ENCODE data around the gene USP49. TPM values are rescaled to one million over a fixed set of nuclear protein-coding genes. Genes with fewer than 3 reads are reported as not detected.
A peak's percentile ranks its signal among the peaks of the same experiment; 100 is the strongest.

USP49 gene
- total and polyA plus RNA-seq, 9 donors, result 2.7 to 6.4 (median 5.0) TPM

GRCh38 chr6:41783106-41783780 lies 111.9 kb downstream of the USP49 start:
- 90% methylated on average over 3 of the region's 6 CpGs for WGBS (ENCODE audit: insufficient coverage)
- H3K4me1 ChIP-seq (ENCODE audit: control insufficient read depth, insufficient read depth, low read length), result peaks cover 35% of the 10 kb centered on the region
- no peak overlapping the region for H3K27ac ChIP-seq (ENCODE audit: low read length)

GRCh38 chr6:41781366-41781730 lies 113.8 kb downstream of the USP49 start:
- peaks cover 19% of the 10 kb centered on the region for H3K36me3 ChIP-seq (ENCODE audit: control insufficient read depth, insufficient read depth, low read length)
- no peaks in the 10 kb centered on the region for H3K27me3 ChIP-seq (ENCODE audit: control insufficient read depth, insufficient read depth, low read length)
- H3K4me1 ChIP-seq (ENCODE audit: control insufficient read depth, insufficient read depth, low read length), result peaks cover 35% of the 10 kb centered on the region
- H3K9me3 ChIP-seq (replicated peaks; ENCODE audit: control insufficient read depth, low read depth, low read length), result no peaks in the 10 kb centered on the region
- H3K27ac ChIP-seq (ENCODE audit: low read length), result no peak overlapping the region
- no peak for DNase-seq
- peak overlapping the region; percentile 75 for H3K4me3 ChIP-seq (ENCODE audit: low read length)
- WGBS (ENCODE audit: insufficient coverage), result 0% methylated on average over 1 of the region's 3 CpGs

More at GRCh38 chr6:41783106-41783780, 111.9 kb downstream of the USP49 start:
- Histone ChIP-seq H3K9me3 (replicated peaks; ENCODE audit: control insufficient read depth, low read depth, low read length) (no peaks in the 10 kb centered on the region), H3K36me3 (ENCODE audit: control insufficient read depth, insufficient read depth, low read length) (peaks cover 9% of the 10 kb centered on the region), H3K27me3 (ENCODE audit: control insufficient read depth, insufficient read depth, low read length) (no peaks in the 10 kb centered on the region), H3K4me3 (ENCODE audit: low read length) (no peak overlapping the region)
- no peak for DNase-seq

- Histone ChIP-seq H3K4me1 (ENCODE audit: control insufficient read depth, insufficient read depth, low read length) (peaks cover 30% of the 10 kb centered on the region), H3K9me3 (replicated peaks; ENCODE audit: control insufficient read depth, low read depth, low read length) (no peaks in the 10 kb centered on the region), H3K27ac (ENCODE audit: low read length) (peak within 1 kb of the TSS; percentile 77), H3K36me3 (ENCODE audit: control insufficient read depth, insufficient read depth, low read length) (peaks cover 23% of the 10 kb centered on the region), H3K4me3 (ENCODE audit: low read length) (peak within 1 kb of the TSS; percentile 75), H3K27me3 (ENCODE audit: control insufficient read depth, insufficient read depth, low read length) (no peaks in the 10 kb centered on the region)
- DNase-seq, result peak; percentile 73
- under 1% methylated on average over 18 of the region's 36 CpGs for whole genome bisulfite sequencing (ENCODE audit: insufficient coverage)
Observed at GRCh38 chr6:41780551-41781365, 114.4 kb downstream of the USP49 start, which contains the start of gene PRICKLE4. Gene PRICKLE4, plus strand, starts transcription at chr6:41780782. Its CDS starts 2,692 bp downstream, at chr6:41783474.

DNA sequence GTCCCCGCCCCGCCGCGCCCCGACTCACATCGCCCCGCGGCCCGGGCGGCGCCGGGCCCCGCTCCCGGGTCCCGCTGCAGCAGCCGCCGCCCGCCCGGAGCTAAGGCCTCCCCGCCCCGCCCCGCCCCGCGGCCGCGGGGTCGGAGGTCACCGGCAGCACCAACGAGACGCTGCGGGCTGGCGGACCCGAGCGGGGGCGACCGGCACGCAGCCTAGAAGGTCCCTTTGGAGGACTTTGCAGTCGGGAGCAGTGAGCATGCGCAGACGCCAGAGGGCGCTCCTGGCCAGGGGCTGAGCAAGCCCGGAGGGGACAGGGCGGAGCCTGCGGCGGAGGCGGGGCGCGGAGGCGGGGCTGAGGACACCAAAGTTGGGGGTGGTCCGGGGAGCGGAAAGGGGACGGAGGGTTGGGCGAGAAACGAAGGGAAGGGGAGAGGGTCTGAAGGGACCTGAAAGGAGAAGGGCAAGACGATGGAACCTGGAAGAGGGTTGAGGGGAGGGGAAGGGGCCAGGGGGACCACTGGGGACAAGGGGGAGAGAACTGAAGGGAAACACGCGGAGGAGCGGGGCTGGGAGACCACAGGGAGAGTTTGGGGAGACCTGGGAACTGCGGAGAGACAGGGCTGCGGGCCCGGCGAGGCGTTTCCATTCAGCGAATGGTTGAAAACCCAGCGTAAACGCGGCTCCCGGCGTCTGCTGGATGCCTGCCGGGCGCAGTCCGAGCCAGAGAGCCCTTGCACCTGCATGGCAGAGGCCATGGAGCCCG lies 115.2 kb downstream of the USP49 start, which contains the start of gene FRS3:
Gene FRS3, minus strand, starts transcription at position 113 of the 763 bp plus-strand sequence. CDS start 2,913 bp downstream, outside the sequence.
- Histone ChIP-seq H3K36me3 (ENCODE audit: control insufficient read depth, insufficient read depth, low read length) (peaks cover 26% of the 10 kb centered on the region), H3K4me3 (ENCODE audit: low read length) (peak within 1 kb of the TSS; percentile 75), H3K9me3 (replicated peaks; ENCODE audit: control insufficient read depth, low read depth, low read length) (no peaks in the 10 kb centered on the region), H3K4me1 (ENCODE audit: control insufficient read depth, insufficient read depth, low read length) (peaks cover 22% of the 10 kb centered on the region), H3K27me3 (ENCODE audit: control insufficient read depth, insufficient read depth, low read length) (no peaks in the 10 kb centered on the region), H3K27ac (ENCODE audit: low read length) (peak within 1 kb of the TSS; percentile 77)
- under 1% methylated on average over 72 of the region's 73 CpGs for WGBS (ENCODE audit: insufficient coverage)
- DNase-seq, result peak; percentile 98

DNA sequence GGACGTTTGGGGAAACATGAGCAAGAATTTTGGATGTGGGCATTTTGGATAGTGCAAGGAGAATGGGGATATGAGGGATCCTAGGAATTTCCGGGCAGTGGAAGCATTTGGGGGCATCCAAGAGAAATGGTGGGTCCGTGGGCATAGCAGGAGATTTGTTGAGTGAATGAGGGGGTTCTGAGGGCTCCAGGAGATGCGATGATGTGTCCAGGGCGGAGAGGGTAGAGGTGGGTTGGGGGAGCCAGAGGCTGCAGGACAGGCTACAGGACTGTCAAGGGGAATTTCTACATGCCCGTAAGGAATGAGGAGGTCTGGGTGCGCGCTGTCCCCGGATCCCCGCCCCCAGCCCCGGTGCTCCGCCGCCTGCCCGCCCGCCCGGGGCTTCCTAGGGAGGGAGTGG lies 115.8 kb downstream of the USP49 start:
- Histone ChIP-seq H3K36me3 (ENCODE audit: control insufficient read depth, insufficient read depth, low read length) (peaks cover 32% of the 10 kb centered on the region), H3K27ac (ENCODE audit: low read length) (no peak overlapping the region), H3K9me3 (replicated peaks; ENCODE audit: control insufficient read depth, low read depth, low read length) (no peaks in the 10 kb centered on the region), H3K4me3 (ENCODE audit: low read length) (peak overlapping the region; percentile 66), H3K27me3 (ENCODE audit: control insufficient read depth, insufficient read depth, low read length) (no peaks in the 10 kb centered on the region), H3K4me1 (ENCODE audit: control insufficient read depth, insufficient read depth, low read length) (peaks cover 17% of the 10 kb centered on the region)
- DNase-seq, result no peak
- 2% methylated on average over 12 of the region's 16 CpGs for WGBS (ENCODE audit: insufficient coverage)

DNA sequence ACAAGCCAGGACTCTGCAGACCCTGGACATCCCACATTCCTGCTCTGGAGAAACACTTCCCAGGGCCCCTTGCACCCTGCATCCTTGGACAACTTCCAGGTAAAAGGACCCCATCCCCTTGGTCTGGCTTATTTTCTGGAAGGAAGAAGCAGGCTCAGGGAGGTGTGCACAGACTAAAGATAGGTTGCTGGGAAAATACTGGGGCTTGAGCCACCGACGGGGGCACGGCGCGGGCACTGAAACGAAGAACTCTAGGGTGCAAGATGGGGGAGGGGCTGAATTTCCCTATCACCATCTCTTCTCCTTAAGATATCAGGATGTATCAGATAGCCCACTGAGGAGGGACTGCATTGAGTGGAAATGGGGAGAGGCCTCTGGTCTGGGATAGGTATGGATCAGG lies 116.3 kb downstream of the USP49 start:
- H3K9me3 ChIP-seq (replicated peaks; ENCODE audit: control insufficient read depth, low read depth, low read length), result no peaks in the 10 kb centered on the region
- peaks cover 17% of the 10 kb centered on the region for H3K4me1 ChIP-seq (ENCODE audit: control insufficient read depth, insufficient read depth, low read length)
- H3K27me3 ChIP-seq (ENCODE audit: control insufficient read depth, insufficient read depth, low read length), result no peaks in the 10 kb centered on the region
- H3K27ac ChIP-seq (ENCODE audit: low read length), result no peak overlapping the region
- no peak for DNase-seq
- peak overlapping the region; percentile 66 for H3K4me3 ChIP-seq (ENCODE audit: low read length)
- H3K36me3 ChIP-seq (ENCODE audit: control insufficient read depth, insufficient read depth, low read length), result peaks cover 36% of the 10 kb centered on the region
- WGBS (ENCODE audit: insufficient coverage), result no CpG with 5 or more reads among the region's 6 CpGs

GRCh38 chr6:41777551-41778285 lies 117.5 kb downstream of the USP49 start:
- DNase-seq, result no peak
- H3K27ac ChIP-seq (ENCODE audit: low read length), result no peak overlapping the region
- no peak overlapping the region for H3K4me3 ChIP-seq (ENCODE audit: low read length)
- no CpG with 5 or more reads among the region's 5 CpGs for WGBS (ENCODE audit: insufficient coverage)
- no peaks in the 10 kb centered on the region for H3K9me3 ChIP-seq (replicated peaks; ENCODE audit: control insufficient read depth, low read depth, low read length)
- no peaks in the 10 kb centered on the region for H3K27me3 ChIP-seq (ENCODE audit: control insufficient read depth, insufficient read depth, low read length)
- peaks cover 17% of the 10 kb centered on the region for H3K4me1 ChIP-seq (ENCODE audit: control insufficient read depth, insufficient read depth, low read length)
- H3K36me3 ChIP-seq (ENCODE audit: control insufficient read depth, insufficient read depth, low read length), result peaks cover 38% of the 10 kb centered on the region

DNA sequence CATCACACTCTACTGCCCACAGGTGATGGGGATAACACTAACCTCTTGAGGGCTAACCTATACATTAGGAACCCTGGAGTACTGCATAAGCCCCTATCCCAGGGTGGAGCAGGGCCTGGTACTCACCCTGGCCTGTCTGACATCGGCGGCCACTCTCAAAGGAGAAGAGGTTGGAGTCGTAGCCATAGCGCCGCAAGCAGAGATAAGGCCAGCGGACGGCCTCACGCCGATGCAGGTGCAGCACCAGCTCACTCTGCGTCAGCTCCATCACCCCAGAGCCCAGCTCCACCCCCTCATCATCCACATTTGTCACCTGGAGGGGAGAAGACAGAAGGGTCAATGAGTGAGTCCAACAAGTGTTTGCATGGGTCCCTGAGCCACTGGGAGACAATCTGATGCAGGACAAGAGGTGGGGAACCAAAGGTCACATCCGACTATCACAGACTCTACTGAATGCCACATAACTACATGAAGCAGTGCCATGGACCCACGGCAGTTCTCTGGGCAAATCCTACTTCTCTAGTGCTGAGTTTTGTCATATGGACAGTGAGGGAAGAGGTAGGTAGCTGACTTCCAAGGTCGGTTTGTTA lies 119.8 kb downstream of the USP49 start:
- H3K4me1 ChIP-seq (ENCODE audit: control insufficient read depth, insufficient read depth, low read length), result peaks cover 7% of the 10 kb centered on the region

GRCh38 chr6:41774841-41775240 lies 120.3 kb downstream of the USP49 start:
- DNase-seq, result no peak
- H3K27ac ChIP-seq (ENCODE audit: low read length), result no peak overlapping the region
- WGBS (ENCODE audit: insufficient coverage), result 90% methylated on average over 2 of the region's 3 CpGs
- peaks cover 64% of the 10 kb centered on the region for H3K36me3 ChIP-seq (ENCODE audit: control insufficient read depth, insufficient read depth, low read length)
- peaks cover 7% of the 10 kb centered on the region for H3K4me1 ChIP-seq (ENCODE audit: control insufficient read depth, insufficient read depth, low read length)
- no peaks in the 10 kb centered on the region for H3K27me3 ChIP-seq (ENCODE audit: control insufficient read depth, insufficient read depth, low read length)
- H3K4me3 ChIP-seq (ENCODE audit: low read length), result no peak overlapping the region
- H3K9me3 ChIP-seq (replicated peaks; ENCODE audit: control insufficient read depth, low read depth, low read length), result no peaks in the 10 kb centered on the region

More for the DNA sequence above, 119.8 kb downstream of the USP49 start:
- Histone ChIP-seq H3K4me3 (ENCODE audit: low read length) (no peak overlapping the region), H3K36me3 (ENCODE audit: control insufficient read depth, insufficient read depth, low read length) (peaks cover 61% of the 10 kb centered on the region), H3K27ac (ENCODE audit: low read length) (no peak overlapping the region), H3K9me3 (replicated peaks; ENCODE audit: control insufficient read depth, low read depth, low read length) (no peaks in the 10 kb centered on the region), H3K27me3 (ENCODE audit: control insufficient read depth, insufficient read depth, low read length) (no peaks in the 10 kb centered on the region)
- no peak for DNase-seq
- 100% methylated on average over 2 of the region's 13 CpGs for WGBS (ENCODE audit: insufficient coverage)
